SU-DHL-6 (cell line): Measurements from ENCODE around the gene PHF13.

Experiments
- EZH2phosphoT487 ChIP-seq: fragments of 200-600 bp; sonication (generic), shearing (Covaris generic); conservative IDR thresholded peaks from 2 replicates; pipeline ENCODE4 v1.6.1; 2018; ENCODE audit warnings: mild to moderate bottlenecking, antibody characterized with exemption, low read length, moderate library complexity, mixed read lengths
- TF ChIP-seq, protein P1 (sequence below): fragments of 200-600 bp; sonication (generic); IDR thresholded peaks from one replicate; pipeline ENCODE4 v1.5.1; 2017; ENCODE audit warnings: antibody characterized with exemption, mild to moderate bottlenecking, low read length, moderate library complexity; ENCODE audit not compliant: insufficient read depth, poor library complexity, severe bottlenecking

DNA sequence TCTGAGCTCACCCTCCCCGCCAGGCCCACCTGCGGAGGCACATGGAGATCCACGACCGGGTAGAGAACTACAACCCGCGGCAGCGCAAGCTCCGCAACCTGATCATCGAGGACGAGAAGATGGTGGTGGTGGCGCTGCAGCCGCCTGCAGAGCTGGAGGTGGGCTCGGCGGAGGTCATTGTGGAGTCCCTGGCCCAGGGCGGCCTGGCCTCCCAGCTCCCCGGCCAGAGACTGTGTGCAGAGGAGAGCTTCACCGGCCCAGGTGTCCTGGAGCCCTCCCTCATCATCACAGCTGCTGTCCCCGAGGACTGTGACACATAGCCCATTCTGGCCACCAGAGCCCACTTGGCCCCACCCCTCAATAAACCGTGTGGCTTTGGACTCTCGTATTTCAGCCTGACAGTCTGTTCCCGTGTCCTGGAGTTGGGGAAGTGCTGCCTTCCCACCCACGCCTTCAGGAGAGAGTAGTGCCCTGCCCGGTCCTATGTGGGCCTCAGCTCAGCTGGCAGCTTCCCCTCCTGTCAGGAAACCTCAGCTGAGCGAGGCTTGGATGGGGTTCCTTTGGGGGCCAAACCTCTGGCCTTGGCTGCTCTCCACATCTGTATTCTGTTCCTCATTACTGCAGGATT is 24.5 kb upstream of the PHF13 start:
- TF ChIP-seq, protein P1, sequence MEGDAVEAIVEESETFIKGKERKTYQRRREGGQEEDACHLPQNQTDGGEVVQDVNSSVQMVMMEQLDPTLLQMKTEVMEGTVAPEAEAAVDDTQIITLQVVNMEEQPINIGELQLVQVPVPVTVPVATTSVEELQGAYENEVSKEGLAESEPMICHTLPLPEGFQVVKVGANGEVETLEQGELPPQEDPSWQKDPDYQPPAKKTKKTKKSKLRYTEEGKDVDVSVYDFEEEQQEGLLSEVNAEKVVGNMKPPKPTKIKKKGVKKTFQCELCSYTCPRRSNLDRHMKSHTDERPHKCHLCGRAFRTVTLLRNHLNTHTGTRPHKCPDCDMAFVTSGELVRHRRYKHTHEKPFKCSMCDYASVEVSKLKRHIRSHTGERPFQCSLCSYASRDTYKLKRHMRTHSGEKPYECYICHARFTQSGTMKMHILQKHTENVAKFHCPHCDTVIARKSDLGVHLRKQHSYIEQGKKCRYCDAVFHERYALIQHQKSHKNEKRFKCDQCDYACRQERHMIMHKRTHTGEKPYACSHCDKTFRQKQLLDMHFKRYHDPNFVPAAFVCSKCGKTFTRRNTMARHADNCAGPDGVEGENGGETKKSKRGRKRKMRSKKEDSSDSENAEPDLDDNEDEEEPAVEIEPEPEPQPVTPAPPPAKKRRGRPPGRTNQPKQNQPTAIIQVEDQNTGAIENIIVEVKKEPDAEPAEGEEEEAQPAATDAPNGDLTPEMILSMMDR: no peak
- TF ChIP-seq EZH2phosphoT487: no peak
